K562 (cell line): ENCODE measurements around the gene TSPAN16. TPM values are rescaled to one million over a fixed set of nuclear protein-coding genes. Genes with fewer than 3 reads are reported as not detected.

Experiments
- ARID2 ChIP-seq: fragments of 450-650 bp; IDR thresholded peaks from 2 replicates; pipeline ENCODE4 v1.6.1; 2017; ENCODE audit warnings: antibody characterized with exemption, mild to moderate bottlenecking
- C11orf30 ChIP-seq: fragments of 450-650 bp; IDR thresholded peaks from 2 replicates; pipeline ENCODE4 v1.6.1; 2016; ENCODE audit warnings: low read depth, mild to moderate bottlenecking
- CBFA2T3 ChIP-seq: fragments of 450-650 bp; IDR thresholded peaks from 2 replicates; pipeline ENCODE4 v1.6.1; 2017
- CREB1 ChIP-seq, 2 experiments: sonication (generic) in 1 of 2; formaldehyde crosslinking in 1 of 2; IDR thresholded peaks; 2 replicates each; pipeline versions ENCODE4 v1.6.1 to v1.8.0; 2012 to 2022; ENCODE audit warnings: inconsistent platforms in 1 of 2, mild to moderate bottlenecking in 1 of 2, missing genetic modification reagents in 1 of 2, moderate library complexity in 1 of 2
- CTBP1 ChIP-seq: fragments of 450-650 bp; IDR thresholded peaks from 2 replicates; pipeline ENCODE4 v1.6.1; 2016; ENCODE audit warnings: borderline replicate concordance
- E2F6 ChIP-seq, 2 experiments: IDR thresholded peaks; 2 replicates each; pipeline ENCODE4 v1.6.1; 2011; ENCODE audit warnings: borderline replicate concordance in 1 of 2, control low read depth in 1 of 2, low read depth in 1 of 2, low read length in 1 of 2, mild to moderate bottlenecking in 1 of 2, mixed read lengths in 1 of 2, moderate library complexity in 1 of 2; ENCODE audit not compliant: insufficient read depth in 1 of 2, insufficient read length in 1 of 2, poor library complexity in 1 of 2, severe bottlenecking in 1 of 2; ENCODE audit errors: extremely low read depth in 1 of 2
- ELF4 ChIP-seq: fragments of 450-650 bp; formaldehyde crosslinking; IDR thresholded peaks from 2 replicates; pipeline ENCODE4 v1.4.0; 2022; ENCODE audit warnings: missing genetic modification characterization
- ELK1 ChIP-seq: sonication (generic); formaldehyde crosslinking; IDR thresholded peaks from 2 replicates; pipeline ENCODE4 v1.8.1; 2022; ENCODE audit warnings: missing genetic modification reagents
- ETS2 ChIP-seq: IDR thresholded peaks from 2 replicates; pipeline ENCODE4 v1.6.1; 2016; ENCODE audit warnings: borderline replicate concordance, missing genetic modification characterization, mild to moderate bottlenecking, moderate library complexity, missing compliant biosample characterization; ENCODE audit not compliant: poor library complexity, severe bottlenecking
- ETV6 ChIP-seq, 3 experiments: fragments of 150-350 bp in 1 of 3; sonication (generic) in 1 of 3; formaldehyde crosslinking in 1 of 3; IDR thresholded peaks; 2 replicates each; pipeline versions ENCODE4 v1.6.1 to v1.8.0; 2014 to 2022; ENCODE audit warnings: borderline replicate concordance in 2 of 3, low read depth in 2 of 3, antibody characterized with exemption in 1 of 3, low read length in 1 of 3, mild to moderate bottlenecking in 1 of 3, missing genetic modification reagents in 1 of 3
- FOS ChIP-seq: IDR thresholded peaks from 3 replicates; pipeline ENCODE4 v1.6.1; 2011; ENCODE audit not compliant: insufficient read length; ENCODE audit errors: extremely low read depth
- ILF3 ChIP-seq: fragments of 450-650 bp; IDR thresholded peaks from 2 replicates; pipeline ENCODE4 v1.6.1; 2018; ENCODE audit warnings: antibody characterized with exemption, mild to moderate bottlenecking, moderate library complexity, borderline replicate concordance
- KLF6 ChIP-seq: fragments of 250-450 bp; sonication (Bioruptor Pico); IDR thresholded peaks from 2 replicates; pipeline ENCODE4 v1.4.0; 2020; ENCODE audit warnings: mild to moderate bottlenecking, moderate library complexity, borderline replicate concordance
- MEF2A ChIP-seq: IDR thresholded peaks from 2 replicates; pipeline ENCODE4 v1.6.1; 2011; ENCODE audit warnings: low read depth, mild to moderate bottlenecking, low read length, moderate library complexity; ENCODE audit not compliant: control insufficient read depth
- NCOA2 ChIP-seq, 2 experiments: fragments of 450-650 bp; IDR thresholded peaks; 2 replicates each; pipeline ENCODE4 v1.6.1; 2018; ENCODE audit warnings: mild to moderate bottlenecking in 2 of 2, moderate library complexity in 1 of 2; ENCODE audit not compliant: partially characterized antibody in 2 of 2
- RBM39 ChIP-seq: fragments of 200-400 bp; formaldehyde crosslinking; optimal IDR thresholded peaks from 2 replicates; pipeline ENCODE3; 2018; ENCODE audit warnings: low read depth, low read length
- SMARCA5 ChIP-seq: fragments of 450-650 bp; IDR thresholded peaks from 2 replicates; pipeline ENCODE4 v1.6.1; 2016
- SP2 ChIP-seq: IDR thresholded peaks from 2 replicates; pipeline ENCODE4 v1.6.1; 2011; ENCODE audit warnings: mild to moderate bottlenecking, low read depth, low read length, moderate library complexity; ENCODE audit not compliant: poor library complexity, severe bottlenecking; ENCODE audit errors: extremely low read depth
- SPI1 ChIP-seq: IDR thresholded peaks from 2 replicates; pipeline ENCODE4 v1.6.1; 2011; ENCODE audit warnings: low read depth, low read length, control low read depth, borderline replicate concordance
- TRIM24 ChIP-seq, 2 experiments: fragments of 450-650 bp; IDR thresholded peaks; 2 replicates each; pipeline ENCODE4 v1.6.1; 2016
- ZEB2 ChIP-seq: fragments of 450-650 bp; IDR thresholded peaks from 2 replicates; pipeline ENCODE4 v1.6.1; 2016
- ZNF280B ChIP-seq: fragments of 250-450 bp; sonication (Bioruptor Pico); IDR thresholded peaks from 2 replicates; pipeline ENCODE4 v1.5.1; 2021; ENCODE audit warnings: mild to moderate bottlenecking
- ZNF436 ChIP-seq: fragments of 250-450, 450-650 bp; sonication (Bioruptor Pico); formaldehyde crosslinking; IDR thresholded peaks from 2 replicates; pipeline ENCODE4 v1.7.0; 2020; ENCODE audit warnings: mild to moderate bottlenecking
- polyA plus RNA-seq, 8 experiments: library from polyadenylated mRNA; depleted of rRNA in 4 of 8; stranded (reverse) in 5 of 8; unstranded in 3 of 8; fragments of >200 nt; fragmentation: Nextera tagmentation in 2 of 8; fragmentation: Illumina TruSeq in 1 of 8; extraction: Ambion mirVana in 2 of 8; extraction: Trizol in 1 of 8; gene quantifications; 2 replicates each; pipeline versions ENCODE4 v1.2.1 to v1.2.3, GENCODE V29; 2011 to 2014; ENCODE audit warnings: inconsistent platforms in 1 of 8, missing spikeins in 1 of 8
- total RNA-seq, 7 experiments: library from RNA; depleted of rRNA in 6 of 7; stranded (reverse); fragments of >200 nt in 6 of 7; fragmentation: Illumina TruSeq in 2 of 7; extraction: Trizol in 2 of 7; gene quantifications; 2 replicates each; pipeline versions ENCODE4 v1.2.1 to v1.2.3, GENCODE V29; 2011 to 2021; ENCODE audit warnings: low replicate concordance in 1 of 7
- TF ChIP-seq, protein P1 (sequence below): sonication (generic); formaldehyde crosslinking; IDR thresholded peaks from 2 replicates; pipeline ENCODE4 v1.4.0; 2020; ENCODE audit warnings: mild to moderate bottlenecking, missing genetic modification reagents

The TSPAN16 gene
- total and polyA plus RNA-seq, 9 of the 15 experiments (the other 6 are each of a cell fraction or from before 2014, with no cell fraction given), result not detected

GRCh38 chr19:11273296-11273695 lies 22.7 kb upstream of the TSPAN16 start (continued):
- no peak for TF ChIP-seq ZNF280B (CRISPR knock-in tag)
- no peak for TF ChIP-seq KLF6
- TF ChIP-seq TRIM24 (IDR thresholded peaks at IDR 0.05), result no peak
- TF ChIP-seq CREB1 (IDR thresholded peaks at IDR 0.05), result no peak
- no peak for TF ChIP-seq CREB1 (CRISPR knock-in tag; IDR thresholded peaks at IDR 0.05)
- TF ChIP-seq CBFA2T3, result peak; percentile 66
- TF ChIP-seq SPI1, result no peak
- TF ChIP-seq E2F6 (IDR thresholded peaks at IDR 0.05; ENCODE audit: borderline replicate concordance in 1 of 2, extremely low read depth in 1 of 2, insufficient read depth in 1 of 2, insufficient read length in 1 of 2, low read depth in 1 of 2, low read length in 1 of 2, poor library complexity in 1 of 2, severe bottlenecking in 1 of 2), result no peak
- no peak for TF ChIP-seq ILF3
- TF ChIP-seq ETS2 (tag), result no peak
- no peak for TF ChIP-seq ZNF436 (CRISPR knock-in tag)
- no peak for TF ChIP-seq ELF4 (CRISPR knock-in tag)
- no peak for TF ChIP-seq C11orf30
- TF ChIP-seq ELK1 (CRISPR knock-in tag), result no peak
- TF ChIP-seq RBM39, result no peak
- TF ChIP-seq SP2, result no peak
- TF ChIP-seq NCOA2 (IDR thresholded peaks at IDR 0.05; ENCODE audit: partially characterized antibody in 2 of 2), result no peak
- TF ChIP-seq FOS, result no peak
- TF ChIP-seq ZEB2, result 0 out of 2 replicates have a peak, but pooled peaks have one; percentile 27
- TF ChIP-seq MEF2A, result no peak
- peak in 1 of 2 experiments; percentile 46; a peak in 1 of 4 replicates for TF ChIP-seq ETV6 (IDR thresholded peaks at IDR 0.05; ENCODE audit: borderline replicate concordance in 1 of 2, low read depth in 2 of 2, low read length in 1 of 2)
- no peak for TF ChIP-seq ETV6 (CRISPR knock-in tag; IDR thresholded peaks at IDR 0.05; ENCODE audit: borderline replicate concordance)
- TF ChIP-seq CTBP1, result no peak
- no peak for TF ChIP-seq ARID2
- no peak for TF ChIP-seq SMARCA5
- TF ChIP-seq, protein P1, sequence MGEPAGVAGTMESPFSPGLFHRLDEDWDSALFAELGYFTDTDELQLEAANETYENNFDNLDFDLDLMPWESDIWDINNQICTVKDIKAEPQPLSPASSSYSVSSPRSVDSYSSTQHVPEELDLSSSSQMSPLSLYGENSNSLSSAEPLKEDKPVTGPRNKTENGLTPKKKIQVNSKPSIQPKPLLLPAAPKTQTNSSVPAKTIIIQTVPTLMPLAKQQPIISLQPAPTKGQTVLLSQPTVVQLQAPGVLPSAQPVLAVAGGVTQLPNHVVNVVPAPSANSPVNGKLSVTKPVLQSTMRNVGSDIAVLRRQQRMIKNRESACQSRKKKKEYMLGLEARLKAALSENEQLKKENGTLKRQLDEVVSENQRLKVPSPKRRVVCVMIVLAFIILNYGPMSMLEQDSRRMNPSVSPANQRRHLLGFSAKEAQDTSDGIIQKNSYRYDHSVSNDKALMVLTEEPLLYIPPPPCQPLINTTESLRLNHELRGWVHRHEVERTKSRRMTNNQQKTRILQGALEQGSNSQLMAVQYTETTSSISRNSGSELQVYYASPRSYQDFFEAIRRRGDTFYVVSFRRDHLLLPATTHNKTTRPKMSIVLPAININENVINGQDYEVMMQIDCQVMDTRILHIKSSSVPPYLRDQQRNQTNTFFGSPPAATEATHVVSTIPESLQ (CRISPR knock-in tag), result no peak
